ENCODE measurements around the gene C14orf132. TPM values are rescaled to one million over a fixed set of nuclear protein-coding genes. Genes with fewer than 3 reads are reported as not detected.
"Not testable (repeated sequence)": the region's sequence is repeated elsewhere in the genome, so short reads cannot be mapped to it uniquely, and the experiment has no call there.

The C14orf132 gene
- polyA plus RNA-seq, 1 donor, result 30.2 TPM

GRCh38 chr14:96058576-96059200, 19.5 kb downstream of the C14orf132 start:
- DNase-seq, result no peak

- no peak for DNase-seq
Observed at GRCh38 chr14:96059519-96060135, 20.5 kb downstream of the C14orf132 start.

- no peak for DNase-seq
Observed at GRCh38 chr14:96060186-96060933, 21.2 kb downstream of the C14orf132 start.

- DNase-seq, result no peak
Observed at GRCh38 chr14:96062010-96062409, 22.8 kb downstream of the C14orf132 start.

- DNase-seq, result no peak
Observed at GRCh38 chr14:96062506-96062905, 23.3 kb downstream of the C14orf132 start.

- DNase-seq, result no peak
Observed at GRCh38 chr14:96064866-96065265, 25.7 kb downstream of the C14orf132 start.

- no peak for DNase-seq
Observed at GRCh38 chr14:96065661-96066459, 26.7 kb downstream of the C14orf132 start.

- DNase-seq, result no peak
Observed at GRCh38 chr14:96066976-96067375, 27.8 kb downstream of the C14orf132 start.

- no peak for DNase-seq
Observed at GRCh38 chr14:96067985-96068930, 29.1 kb downstream of the C14orf132 start.

GRCh38 chr14:96069421-96069820, 30.3 kb downstream of the C14orf132 start:
- no peak for DNase-seq

GRCh38 chr14:96071561-96071960, 32.4 kb downstream of the C14orf132 start:
- no peak for DNase-seq

- DNase-seq, result no peak
Observed at GRCh38 chr14:96072076-96072475, 32.9 kb downstream of the C14orf132 start.

GRCh38 chr14:96072746-96073145, 33.6 kb downstream of the C14orf132 start:
- no peak for DNase-seq

GRCh38 chr14:96073260-96074039, 34.3 kb downstream of the C14orf132 start:
- DNase-seq, result not testable (repeated sequence)

GRCh38 chr14:96077983-96078624, 38.9 kb downstream of the C14orf132 start:
- DNase-seq, result no peak

GRCh38 chr14:96078625-96079016, 39.5 kb downstream of the C14orf132 start:
- no peak for DNase-seq

GRCh38 chr14:96079066-96079465, 39.9 kb downstream of the C14orf132 start:
- no peak for DNase-seq

- no peak for DNase-seq
Observed at GRCh38 chr14:96080571-96080970, 41.4 kb downstream of the C14orf132 start.

GRCh38 chr14:96081224-96081623, 42.1 kb downstream of the C14orf132 start:
- DNase-seq, result no peak

Measured in left kidney (tissue), 2 donors.